ENCODE results near the gene CYP8B1.

- no peak for TF ChIP-seq EZH2 (IDR thresholded peaks at IDR 0.05)
- no peak for TF ChIP-seq POLR2AphosphoS5 (IDR thresholded peaks at IDR 0.05; ENCODE audit: borderline replicate concordance, low read depth, low read length)
- no peak for TF ChIP-seq FOXP2 (optimal IDR thresholded peaks at IDR 0.05; ENCODE audit: control extremely low read depth, extremely low read length, insufficient read depth)
Measured at GRCh38 chr3:42855219-42855546, 20.5 kb downstream of the CYP8B1 start.

Measured in SK-N-MC (cell line).